ENCODE measurements around the gene TPI1. TPM values are rescaled to one million over a fixed set of nuclear protein-coding genes. Genes with fewer than 3 reads are reported as not detected.
A peak's percentile ranks its signal among the peaks of the same experiment; 100 is the strongest.

Gene TPI1
- total RNA-seq, 1 experiment from 2014 or later: 1,045 TPM

- TF ChIP-seq ARID4B (CRISPR knock-in tag; IDR thresholded peaks at IDR 0.05; ENCODE audit: borderline replicate concordance): 0 out of 2 replicates have a peak, but pooled peaks have one; percentile 32
- no peak for TF ChIP-seq CREB1 (CRISPR knock-in tag; IDR thresholded peaks at IDR 0.05)
- peak; percentile 87 for TF ChIP-seq SP1 (CRISPR knock-in tag; conservative IDR thresholded peaks at IDR 0.05)
- 0 out of 2 replicates have a peak, but pooled peaks have one; percentile 67 for TF ChIP-seq EMX1 (CRISPR knock-in tag; IDR thresholded peaks at IDR 0.05)
- no peak for TF ChIP-seq ZNF219 (CRISPR knock-in tag; IDR thresholded peaks at IDR 0.05; ENCODE audit: borderline replicate concordance)
- peak; percentile 84 for TF ChIP-seq MAX (CRISPR knock-in tag; IDR thresholded peaks at IDR 0.05)
- TF ChIP-seq SMAD3 (CRISPR knock-in tag; IDR thresholded peaks at IDR 0.05; ENCODE audit: borderline replicate concordance): peak; percentile 39; the same call in 1 of the 2 replicates
- TF ChIP-seq ZNF416 (CRISPR knock-in tag; IDR thresholded peaks at IDR 0.05): no peak
- TF ChIP-seq FOXP4 (CRISPR knock-in tag; IDR thresholded peaks at IDR 0.05): 0 out of 2 replicates have a peak, but pooled peaks have one; percentile 43
- TF ChIP-seq ZSCAN18 (CRISPR knock-in tag; IDR thresholded peaks at IDR 0.05): 0 out of 2 replicates have a peak, but pooled peaks have one; percentile 60
- no peak for TF ChIP-seq ZNF532 (CRISPR knock-in tag; IDR thresholded peaks at IDR 0.05; ENCODE audit: borderline replicate concordance)
- TF ChIP-seq ZNF396 (CRISPR knock-in tag; IDR thresholded peaks at IDR 0.05; ENCODE audit: borderline replicate concordance): peak; percentile 44; the same call in 1 of the 2 replicates
- no peak for TF ChIP-seq ELF4 (CRISPR knock-in tag; IDR thresholded peaks at IDR 0.05; ENCODE audit: low read depth)
- no peak for TF ChIP-seq PRRX2 (CRISPR knock-in tag; IDR thresholded peaks at IDR 0.05)
- peak; percentile 84; the same call in 1 of the 2 replicates for TF ChIP-seq MYBL2 (CRISPR knock-in tag; IDR thresholded peaks at IDR 0.05)
- no peak for TF ChIP-seq GTF2I (CRISPR knock-in tag; conservative IDR thresholded peaks at IDR 0.05)
- 0 out of 2 replicates have a peak, but pooled peaks have one; percentile 12 for TF ChIP-seq FOXK1 (CRISPR knock-in tag; IDR thresholded peaks at IDR 0.05)
- TF ChIP-seq ZNF232 (CRISPR knock-in tag; IDR thresholded peaks at IDR 0.05): 0 out of 2 replicates have a peak, but pooled peaks have one; percentile 40
- TF ChIP-seq ETV6 (CRISPR knock-in tag; IDR thresholded peaks at IDR 0.05): no peak
- TF ChIP-seq RORB (CRISPR knock-in tag; IDR thresholded peaks at IDR 0.05): no peak
- no peak for TF ChIP-seq TEAD1 (CRISPR knock-in tag; IDR thresholded peaks at IDR 0.05)
- no peak for TF ChIP-seq NFE2L1 (CRISPR knock-in tag; IDR thresholded peaks at IDR 0.05)
- TF ChIP-seq NR3C1 (CRISPR knock-in tag; conservative IDR thresholded peaks at IDR 0.05; ENCODE audit: low read depth): no peak
- TF ChIP-seq ZBTB21 (CRISPR knock-in tag; IDR thresholded peaks at IDR 0.05; ENCODE audit: borderline replicate concordance): no peak
- no peak for TF ChIP-seq ATF2 (CRISPR knock-in tag; IDR thresholded peaks at IDR 0.05; ENCODE audit: borderline replicate concordance, low read depth)
Observed at GRCh38 chr12:6851921-6852650, 15.2 kb upstream of the TPI1 start, which contains the start of gene USP5 (continued).

Data from WTC11 (cell line).